SK-N-MC (cell line): ENCODE data around the gene SMG7.

ENCODE experiments used
- EZH2 ChIP-seq: fragments of 200-600 bp; sonication (generic); IDR thresholded peaks from one replicate; pipeline ENCODE4 v1.6.1; 2017; ENCODE audit warnings: antibody characterized with exemption
- FOXP2 ChIP-seq: optimal IDR thresholded peaks from 2 replicates; pipeline ENCODE3; 2011; ENCODE audit warnings: mild to moderate bottlenecking, moderate library complexity; ENCODE audit not compliant: insufficient read depth; ENCODE audit errors: extremely low read length, control extremely low read depth
- POLR2AphosphoS5 ChIP-seq: IDR thresholded peaks from 2 replicates; pipeline ENCODE4 v1.6.1; 2012; ENCODE audit warnings: mild to moderate bottlenecking, low read depth, low read length, borderline replicate concordance

- no peak for TF ChIP-seq EZH2
- no peak for TF ChIP-seq POLR2AphosphoS5
- no peak for TF ChIP-seq FOXP2
Observed at GRCh38 chr1:183467687-183468086, 4.6 kb upstream of the SMG7 start.
